ENCODE results near the gene ATXN7L2.

ATXN7L2 gene

GRCh38 chr1:109531380-109531779, 47.7 kb downstream of the ATXN7L2 start:
- Histone ChIP-seq H3K27ac (ENCODE audit: low read length) (no peak overlapping the region), H3K4me3 (ENCODE audit: low read length) (no peak overlapping the region), H3K4me1 (ENCODE audit: insufficient read depth, low read length) (no peaks in the 10 kb centered on the region), H3K27me3 (ENCODE audit: insufficient read depth, low read length) (no peaks in the 10 kb centered on the region; the same call in 1 of the 2 replicates), H3K9ac (ENCODE audit: low read depth, low read length) (no peak overlapping the region), H3K36me3 (ENCODE audit: insufficient read depth, low read depth, low read length) (no peaks in the 10 kb centered on the region), H3K9me3 (ENCODE audit: insufficient read depth, low read depth, low read length) (no peaks in the 10 kb centered on the region)

GRCh38 chr1:109531826-109532364, 48.2 kb downstream of the ATXN7L2 start:
- Histone ChIP-seq H3K27ac (ENCODE audit: low read length) (no peak overlapping the region), H3K36me3 (ENCODE audit: insufficient read depth, low read depth, low read length) (no peaks in the 10 kb centered on the region), H3K27me3 (ENCODE audit: insufficient read depth, low read length) (no peaks in the 10 kb centered on the region; the same call in 1 of the 2 replicates), H3K9ac (ENCODE audit: low read depth, low read length) (no peak overlapping the region), H3K4me1 (ENCODE audit: insufficient read depth, low read length) (no peaks in the 10 kb centered on the region), H3K4me3 (ENCODE audit: low read length) (no peak overlapping the region), H3K9me3 (ENCODE audit: insufficient read depth, low read depth, low read length) (no peaks in the 10 kb centered on the region)

GRCh38 chr1:109532365-109533136, 48.8 kb downstream of the ATXN7L2 start:
- Histone ChIP-seq H3K4me3 (ENCODE audit: low read length) (0 out of 2 replicates have a peak overlapping the region, but pooled peaks have one; percentile 3), H3K4me1 (ENCODE audit: insufficient read depth, low read length) (no peaks in the 10 kb centered on the region), H3K36me3 (ENCODE audit: insufficient read depth, low read depth, low read length) (no peaks in the 10 kb centered on the region), H3K9ac (ENCODE audit: low read depth, low read length) (no peak overlapping the region; the same call in 1 of the 2 replicates), H3K27ac (ENCODE audit: low read length) (no peak overlapping the region), H3K27me3 (ENCODE audit: insufficient read depth, low read length) (no peaks in the 10 kb centered on the region; the same call in 1 of the 2 replicates), H3K9me3 (ENCODE audit: insufficient read depth, low read depth, low read length) (no peaks in the 10 kb centered on the region)

- no peak overlapping the region for H3K4me3 ChIP-seq (ENCODE audit: low read length)
Observed at GRCh38 chr1:109534307-109534858, 50.7 kb downstream of the ATXN7L2 start.

GRCh38 chr1:109535481-109535880, 51.8 kb downstream of the ATXN7L2 start:
- Histone ChIP-seq H3K36me3 (ENCODE audit: insufficient read depth, low read depth, low read length) (no peaks in the 10 kb centered on the region), H3K9ac (ENCODE audit: low read depth, low read length) (no peak overlapping the region)

More at GRCh38 chr1:109534307-109534858, 50.7 kb downstream of the ATXN7L2 start:
- Histone ChIP-seq H3K4me1 (ENCODE audit: insufficient read depth, low read length) (no peaks in the 10 kb centered on the region), H3K9ac (ENCODE audit: low read depth, low read length) (no peak overlapping the region), H3K27me3 (ENCODE audit: insufficient read depth, low read length) (no peaks in the 10 kb centered on the region; the same call in 1 of the 2 replicates), H3K9me3 (ENCODE audit: insufficient read depth, low read depth, low read length) (no peaks in the 10 kb centered on the region), H3K27ac (ENCODE audit: low read length) (no peak overlapping the region), H3K36me3 (ENCODE audit: insufficient read depth, low read depth, low read length) (no peaks in the 10 kb centered on the region)

GRCh38 chr1:109535971-109536491, 52.3 kb downstream of the ATXN7L2 start:
- Histone ChIP-seq H3K27me3 (ENCODE audit: insufficient read depth, low read length) (no peaks in the 10 kb centered on the region; the same call in 1 of the 2 replicates), H3K9me3 (ENCODE audit: insufficient read depth, low read depth, low read length) (no peaks in the 10 kb centered on the region), H3K4me3 (ENCODE audit: low read length) (no peak overlapping the region), H3K27ac (ENCODE audit: low read length) (no peak overlapping the region), H3K9ac (ENCODE audit: low read depth, low read length) (no peak overlapping the region), H3K4me1 (ENCODE audit: insufficient read depth, low read length) (no peaks in the 10 kb centered on the region), H3K36me3 (ENCODE audit: insufficient read depth, low read depth, low read length) (no peaks in the 10 kb centered on the region)

More at GRCh38 chr1:109535481-109535880, 51.8 kb downstream of the ATXN7L2 start:
- no peaks in the 10 kb centered on the region; the same call in 1 of the 2 replicates for H3K27me3 ChIP-seq (ENCODE audit: insufficient read depth, low read length)
- no peaks in the 10 kb centered on the region for H3K9me3 ChIP-seq (ENCODE audit: insufficient read depth, low read depth, low read length)
- H3K4me1 ChIP-seq (ENCODE audit: insufficient read depth, low read length) = no peaks in the 10 kb centered on the region
- H3K4me3 ChIP-seq (ENCODE audit: low read length) = no peak overlapping the region
- H3K27ac ChIP-seq (ENCODE audit: low read length) = no peak overlapping the region

GRCh38 chr1:109537450-109538178, 53.9 kb downstream of the ATXN7L2 start:
- Histone ChIP-seq H3K9ac (ENCODE audit: low read depth, low read length) (no peak overlapping the region), H3K27ac (ENCODE audit: low read length) (no peak overlapping the region), H3K4me1 (ENCODE audit: insufficient read depth, low read length) (no peaks in the 10 kb centered on the region), H3K9me3 (ENCODE audit: insufficient read depth, low read depth, low read length) (no peaks in the 10 kb centered on the region), H3K4me3 (ENCODE audit: low read length) (no peak overlapping the region), H3K27me3 (ENCODE audit: insufficient read depth, low read length) (no peaks in the 10 kb centered on the region; the same call in 1 of the 2 replicates), H3K36me3 (ENCODE audit: insufficient read depth, low read depth, low read length) (no peaks in the 10 kb centered on the region)

- H3K36me3 ChIP-seq (ENCODE audit: insufficient read depth, low read depth, low read length) = no peaks in the 10 kb centered on the region
- H3K9ac ChIP-seq (ENCODE audit: low read depth, low read length) = no peak overlapping the region
- H3K27ac ChIP-seq (ENCODE audit: low read length) = no peak overlapping the region
- H3K9me3 ChIP-seq (ENCODE audit: insufficient read depth, low read depth, low read length) = no peaks in the 10 kb centered on the region
- no peaks in the 10 kb centered on the region; the same call in 1 of the 2 replicates for H3K27me3 ChIP-seq (ENCODE audit: insufficient read depth, low read length)
- H3K4me1 ChIP-seq (ENCODE audit: insufficient read depth, low read length) = no peaks in the 10 kb centered on the region
- no peak overlapping the region for H3K4me3 ChIP-seq (ENCODE audit: low read length)
Observed at GRCh38 chr1:109538827-109539555, 55.3 kb downstream of the ATXN7L2 start.

GRCh38 chr1:109539676-109540075, 56.0 kb downstream of the ATXN7L2 start, which contains the start of gene GPR61:
Gene GPR61 (plus strand): TSS chr1:109539872. CDS start chr1:109543023, 3,151 bp downstream.
- no peaks in the 10 kb centered on the region; the same call in 1 of the 2 replicates for H3K27me3 ChIP-seq (ENCODE audit: insufficient read depth, low read length)
- no peak within 1 kb of the TSS for H3K9ac ChIP-seq (ENCODE audit: low read depth, low read length)
- H3K36me3 ChIP-seq (ENCODE audit: insufficient read depth, low read depth, low read length) = no peaks in the 10 kb centered on the region
- H3K4me1 ChIP-seq (ENCODE audit: insufficient read depth, low read length) = no peaks in the 10 kb centered on the region
- no peak within 1 kb of the TSS for H3K27ac ChIP-seq (ENCODE audit: low read length)
- peak within 1 kb of the TSS; percentile 25; the same call in 1 of the 2 replicates for H3K4me3 ChIP-seq (ENCODE audit: low read length)
- no peaks in the 10 kb centered on the region for H3K9me3 ChIP-seq (ENCODE audit: insufficient read depth, low read depth, low read length)

- no peaks in the 10 kb centered on the region for H3K4me1 ChIP-seq (ENCODE audit: insufficient read depth, low read length)
- no peaks in the 10 kb centered on the region for H3K36me3 ChIP-seq (ENCODE audit: insufficient read depth, low read depth, low read length)
- H3K9ac ChIP-seq (ENCODE audit: low read depth, low read length) = no peak overlapping the region
Observed at GRCh38 chr1:109541102-109541501, 57.4 kb downstream of the ATXN7L2 start.

More at GRCh38 chr1:109541102-109541501, 57.4 kb downstream of the ATXN7L2 start:
- no peak overlapping the region for H3K27ac ChIP-seq (ENCODE audit: low read length)
- no peak overlapping the region for H3K4me3 ChIP-seq (ENCODE audit: low read length)
- H3K9me3 ChIP-seq (ENCODE audit: insufficient read depth, low read depth, low read length) = no peaks in the 10 kb centered on the region
- H3K27me3 ChIP-seq (ENCODE audit: insufficient read depth, low read length) = no peaks in the 10 kb centered on the region; the same call in 1 of the 2 replicates
